Spleen (tissue), 11 donors: ENCODE measurements around the gene MUSTN1. TPM values are rescaled to one million over a fixed set of nuclear protein-coding genes. Genes with fewer than 3 reads are reported as not detected.

ENCODE experiments used
- DNase-seq: peaks from one replicate; pipeline ENCODE4 v3.0.0-alpha.2; 2020
- H3K27ac ChIP-seq, 8 donors: fragments of 200-600 bp; sonication (generic) in 7 of 8; 1 replicate in 4 of 8; 2 replicates in 4 of 8; pipeline versions ENCODE4 v1.5.0 to v1.8.0; 2016 to 2021; ENCODE audit warnings: inconsistent platforms in 4 of 8, mild to moderate bottlenecking in 4 of 8, moderate library complexity in 1 of 8
- H3K27me3 ChIP-seq, 7 donors: fragments of 200-600 bp; sonication (generic) in 6 of 7; replicated peaks in 1 of 7; 1 replicate in 4 of 7; 2 replicates in 3 of 7; pipeline versions ENCODE4 v1.5.0 to v1.8.0; 2016 to 2021; ENCODE audit warnings: inconsistent platforms in 3 of 7, mild to moderate bottlenecking in 1 of 7
- H3K36me3 ChIP-seq, 6 donors: fragments of 200-600 bp; sonication (generic) in 5 of 6; 1 replicate in 4 of 6; 2 replicates in 2 of 6; pipeline versions ENCODE4 v1.5.0 to v1.8.0; 2016 to 2021; ENCODE audit warnings: inconsistent platforms in 2 of 6
- H3K4me1 ChIP-seq, 6 donors: fragments of 200-600 bp; sonication (generic) in 5 of 6; 1 replicate in 3 of 6; 2 replicates in 3 of 6; pipeline versions ENCODE4 v1.5.0 to v1.8.0; 2016 to 2021; ENCODE audit warnings: inconsistent platforms in 3 of 6
- H3K4me3 ChIP-seq, 8 donors: fragments of 200-600 bp; sonication (generic) in 7 of 8; 1 replicate in 4 of 8; 2 replicates in 4 of 8; pipeline versions ENCODE4 v1.5.0 to v1.8.0; 2016 to 2021; ENCODE audit warnings: inconsistent platforms in 4 of 8, mild to moderate bottlenecking in 4 of 8, moderate library complexity in 2 of 8
- H3K9me3 ChIP-seq, 8 donors: fragments of 200-600 bp; sonication (generic) in 7 of 8; 1 replicate in 4 of 8; 2 replicates in 4 of 8; pipeline versions ENCODE4 v1.5.0 to v1.8.0; 2016 to 2021; ENCODE audit warnings: inconsistent platforms in 4 of 8
- POLR2A ChIP-seq, 3 donors: fragments of 450-650 bp; IDR thresholded peaks; one replicate each; pipeline ENCODE4 v1.5.1; 2017; ENCODE audit warnings: antibody characterized with exemption in 3 of 3, mild to moderate bottlenecking in 1 of 3
- POLR2AphosphoS5 ChIP-seq, 3 donors: sonication (generic); formaldehyde crosslinking; IDR thresholded peaks; one replicate each; pipeline ENCODE4 v1.5.1; 2017; ENCODE audit warnings: antibody characterized with exemption in 3 of 3
- WGBS, 5 donors: extraction: QIAGEN DNeasy Blood & Tissue Kit in 3 of 5; methylation state at CpG; one replicate each; pipeline versions ENCODE4 v1.1.5 to v1.1.7; 2013 to 2018; 5-methylcytosine and 5-hydroxymethylcytosine counted together
- intact Hi-C: fragments of 100-400 bp; cut with DNase I; formaldehyde crosslinking; loops from one replicate; pipeline ENCODE4 v1.15.0; 2023; ENCODE audit warnings: low total_unique reads
- polyA plus RNA-seq, 3 donors: library from polyadenylated mRNA; stranded (reverse); fragments of 200-250 nt; gene quantifications; one replicate each; pipeline ENCODE4 v1.2.1, GENCODE V29; 2013
- total RNA-seq, 7 donors: library from RNA; depleted of rRNA in 3 of 7; stranded (reverse); fragments of >200 nt in 3 of 7; fragmentation: NEBNext Ultra II Directional in 4 of 7; extraction: Animal tissue kit (Norgen Biotek cat#: 25700) in 4 of 7; gene quantifications; one replicate each; pipeline versions ENCODE4 v1.1.0 to v1.2.1, GENCODE V29; 2016 to 2021
- TF ChIP-seq, protein P1 (sequence below), 11 experiments: fragments of 200-600 bp in 7 of 11; fragments of 450-650 bp in 4 of 11; sonication (generic) in 4 of 11; IDR thresholded peaks in 8 of 11; conservative IDR thresholded peaks in 3 of 11; 1 replicate in 7 of 11; 2 replicates in 4 of 11; pipeline versions ENCODE4 v1.4.0 to v1.8.0; 2016 to 2021; ENCODE audit warnings: antibody characterized with exemption in 11 of 11, inconsistent platforms in 4 of 11, mild to moderate bottlenecking in 1 of 11
- donor health status: healthy with polysubstance abuse.
- donor health status: DM: no; HTN: no; CAD: no; lungs with moderate emphysema.
- donor health status: DM: no; HTN: no; CAD: no.
- donor health status: Bipolar disorder and iron deficiency.
- donor health status: healthy.
- donor health status: DM: no; HTN: no; CAD: no.
- donor health status: DM: yes; HTN: yes; CAD: no.

MUSTN1 gene
- total and polyA plus RNA-seq, 10 donors, result 2.5 to 17.8 (median 5.4) TPM; not detected in 2

DNA sequence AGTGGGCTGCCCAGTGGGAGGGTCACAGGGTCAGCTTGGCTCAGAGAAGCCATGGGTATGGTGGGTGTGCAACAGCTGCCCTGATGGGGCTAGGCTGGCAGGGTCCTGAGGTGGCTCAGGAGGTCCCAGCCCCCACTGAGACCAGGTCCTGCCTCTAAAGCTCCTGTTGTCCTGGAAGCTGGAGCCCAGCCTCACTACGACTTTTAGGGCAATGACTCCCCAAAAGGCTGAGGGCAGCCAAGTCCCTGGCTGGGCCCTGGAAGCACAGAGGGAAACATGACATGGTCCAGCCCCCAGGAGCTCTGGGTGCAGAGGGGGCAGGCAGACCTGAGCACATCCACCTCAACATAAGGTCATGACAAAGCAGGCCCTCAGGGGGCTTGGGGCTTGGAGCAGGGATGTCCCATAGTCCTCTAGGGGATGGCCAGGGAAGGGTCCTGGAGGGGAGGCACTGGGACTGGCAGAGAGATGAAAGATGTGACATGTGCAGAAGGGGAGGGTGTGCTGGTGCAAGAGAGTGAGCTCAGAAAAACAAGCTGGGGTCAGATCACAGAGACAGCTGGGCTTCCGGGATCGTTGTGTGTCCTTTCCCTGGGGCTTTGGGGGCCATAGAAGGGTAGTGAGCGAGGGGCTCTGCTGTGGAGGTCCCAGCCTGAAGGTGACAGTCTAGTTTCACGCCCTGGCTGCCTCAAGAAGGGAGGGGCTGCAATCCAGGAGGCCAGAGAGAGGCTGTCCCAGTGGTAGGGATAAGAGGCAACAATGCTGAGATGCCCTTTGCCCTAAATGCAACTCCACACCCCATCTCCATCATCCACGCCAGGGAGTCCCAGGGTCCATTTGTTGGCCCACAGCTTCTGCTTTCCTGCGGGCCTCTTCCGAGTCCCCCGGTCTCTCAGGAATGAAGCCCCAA lies 40.9 kb downstream of the MUSTN1 start:
- WGBS, 5 donors, result 69 to 79% (median 77%) methylated on average over 8 to 9 of the region's 9 CpGs
- DNase-seq, result no peak
- no peaks in the 10 kb centered on the region for H3K27me3 ChIP-seq
- H3K36me3 ChIP-seq, result no peaks in the 10 kb centered on the region
- H3K9me3 ChIP-seq, result no peaks in the 10 kb centered on the region
- intact Hi-C loops, result no loop called here
- TF ChIP-seq POLR2AphosphoS5 (IDR thresholded peaks at IDR 0.05), result no peak
- peaks cover 0 to 20% (median 0%) of the 10 kb centered on the region in 6 donors for H3K4me1 ChIP-seq
- no peak overlapping the region for H3K4me3 ChIP-seq
- H3K27ac ChIP-seq, result peak overlapping the region in 6 of 8 donors; percentile 20 to 72 (median 46)

DNA sequence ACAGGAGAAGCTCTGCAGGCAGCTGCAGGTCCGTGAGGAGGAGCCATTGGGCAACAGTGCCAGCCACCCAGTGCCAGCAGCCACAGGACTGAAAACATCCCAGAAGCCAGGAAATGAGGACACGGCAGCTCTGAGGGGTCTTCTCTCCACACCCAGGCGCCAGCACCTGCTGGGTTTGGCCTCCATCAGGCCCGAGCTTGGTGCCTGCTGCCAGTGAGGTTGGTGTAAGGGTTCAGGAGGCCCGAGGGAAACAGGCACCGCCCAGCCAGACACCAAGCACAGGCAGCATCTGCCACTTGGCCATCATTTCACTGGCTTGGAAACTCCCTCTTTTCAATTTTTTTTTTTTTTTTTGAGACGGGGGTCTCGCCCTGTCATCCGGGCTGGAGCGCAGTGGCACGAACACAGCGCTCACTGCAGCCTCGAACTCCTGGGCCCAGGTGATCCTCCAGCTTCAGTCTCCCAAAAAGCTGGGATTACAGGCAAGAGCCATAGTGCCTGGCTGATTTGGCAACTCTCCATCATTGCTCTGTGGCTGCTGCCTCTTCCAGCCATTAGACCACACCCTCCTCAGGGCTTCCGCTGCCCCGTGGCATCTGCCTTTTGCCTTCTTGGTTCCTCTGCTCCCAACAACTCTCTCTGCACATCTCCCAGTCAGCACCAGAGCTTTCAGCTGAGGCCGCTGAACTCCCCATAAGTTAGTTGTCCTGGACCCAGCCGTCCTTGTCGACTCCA lies 41.7 kb downstream of the MUSTN1 start:
- H3K4me1 ChIP-seq, result peaks cover 0 to 20% (median 0%) of the 10 kb centered on the region in 6 donors
- intact Hi-C loops, result no loop called here
- no peaks in the 10 kb centered on the region for H3K36me3 ChIP-seq
- peak overlapping the region in 3 of 8 donors; percentile 47 to 72 (median 52) for H3K27ac ChIP-seq
- WGBS, 5 donors, result 64 to 84% (median 77%) methylated on average over 17 to 18 of the region's 18 CpGs
- H3K27me3 ChIP-seq, result no peaks in the 10 kb centered on the region
- no peaks in the 10 kb centered on the region for H3K9me3 ChIP-seq
- TF ChIP-seq POLR2A (IDR thresholded peaks at IDR 0.05), result no peak
- TF ChIP-seq, protein P1, sequence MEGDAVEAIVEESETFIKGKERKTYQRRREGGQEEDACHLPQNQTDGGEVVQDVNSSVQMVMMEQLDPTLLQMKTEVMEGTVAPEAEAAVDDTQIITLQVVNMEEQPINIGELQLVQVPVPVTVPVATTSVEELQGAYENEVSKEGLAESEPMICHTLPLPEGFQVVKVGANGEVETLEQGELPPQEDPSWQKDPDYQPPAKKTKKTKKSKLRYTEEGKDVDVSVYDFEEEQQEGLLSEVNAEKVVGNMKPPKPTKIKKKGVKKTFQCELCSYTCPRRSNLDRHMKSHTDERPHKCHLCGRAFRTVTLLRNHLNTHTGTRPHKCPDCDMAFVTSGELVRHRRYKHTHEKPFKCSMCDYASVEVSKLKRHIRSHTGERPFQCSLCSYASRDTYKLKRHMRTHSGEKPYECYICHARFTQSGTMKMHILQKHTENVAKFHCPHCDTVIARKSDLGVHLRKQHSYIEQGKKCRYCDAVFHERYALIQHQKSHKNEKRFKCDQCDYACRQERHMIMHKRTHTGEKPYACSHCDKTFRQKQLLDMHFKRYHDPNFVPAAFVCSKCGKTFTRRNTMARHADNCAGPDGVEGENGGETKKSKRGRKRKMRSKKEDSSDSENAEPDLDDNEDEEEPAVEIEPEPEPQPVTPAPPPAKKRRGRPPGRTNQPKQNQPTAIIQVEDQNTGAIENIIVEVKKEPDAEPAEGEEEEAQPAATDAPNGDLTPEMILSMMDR (IDR thresholded peaks at IDR 0.05 in 8 of 11, conservative IDR thresholded peaks at IDR 0.05 in 3 of 11), result no peak
- no peak for TF ChIP-seq POLR2AphosphoS5 (IDR thresholded peaks at IDR 0.05)
- DNase-seq, result no peak
- no peak overlapping the region for H3K4me3 ChIP-seq

DNA sequence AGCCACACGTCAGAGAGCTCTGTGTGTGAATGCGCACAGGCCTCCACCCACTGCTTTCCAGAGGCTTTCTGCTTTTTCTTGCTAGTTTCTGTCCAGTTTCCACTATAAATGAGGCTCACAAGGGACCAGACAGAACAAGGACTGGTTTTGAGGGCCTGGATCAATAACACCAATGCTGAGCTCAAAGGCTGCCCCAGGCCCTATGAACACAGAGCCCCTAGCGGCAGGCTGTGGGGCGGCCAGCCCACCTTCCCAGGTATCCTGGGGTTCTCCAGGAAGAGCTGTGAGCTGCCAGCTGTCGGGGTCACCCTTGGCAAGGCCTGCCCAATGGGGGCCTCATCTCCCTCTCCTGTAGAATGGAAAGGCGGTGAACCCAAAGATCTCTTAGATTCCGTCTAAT lies 42.4 kb downstream of the MUSTN1 start:
- 89 to 93% (median 90%) methylated on average over 6 to 7 of the region's 7 CpGs for WGBS, 5 donors
- peak overlapping the region in 1 of 8 donors; percentile 72 for H3K27ac ChIP-seq
- TF ChIP-seq POLR2AphosphoS5 (IDR thresholded peaks at IDR 0.05) (no peak), POLR2A (IDR thresholded peaks at IDR 0.05) (no peak)
- TF ChIP-seq, protein P1 (IDR thresholded peaks at IDR 0.05 in 8 of 11, conservative IDR thresholded peaks at IDR 0.05 in 3 of 11), result no peak
- intact Hi-C loops, result no loop called here
- no peak for DNase-seq
- peaks cover 0 to 20% (median 0%) of the 10 kb centered on the region in 6 donors for H3K4me1 ChIP-seq
- no peaks in the 10 kb centered on the region for H3K36me3 ChIP-seq
- no peak overlapping the region for H3K4me3 ChIP-seq
- no peaks in the 10 kb centered on the region for H3K27me3 ChIP-seq
- H3K9me3 ChIP-seq, result no peaks in the 10 kb centered on the region

DNA sequence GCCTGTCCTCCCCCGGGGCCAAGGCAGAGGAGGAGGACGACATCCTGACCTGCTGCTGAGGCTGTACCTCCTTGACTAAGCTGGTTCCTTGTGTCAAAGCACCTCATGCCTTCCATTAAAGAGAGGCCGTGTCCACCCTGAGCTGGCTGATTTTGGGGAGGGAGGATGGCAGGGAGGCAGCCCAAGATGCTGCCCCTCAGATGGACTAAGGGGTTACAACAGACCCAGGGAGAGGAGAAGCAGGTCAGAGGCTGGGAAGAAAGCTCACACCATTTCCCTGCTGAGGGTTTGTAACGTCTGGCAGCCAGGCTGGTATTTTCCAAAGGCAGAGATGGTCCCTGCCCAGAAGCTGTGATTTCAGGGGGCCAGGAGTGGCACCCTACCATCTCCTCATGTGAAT lies 42.9 kb downstream of the MUSTN1 start:
- TF ChIP-seq, protein P1 (IDR thresholded peaks at IDR 0.05 in 8 of 11, conservative IDR thresholded peaks at IDR 0.05 in 3 of 11), result no peak
- TF ChIP-seq POLR2A (IDR thresholded peaks at IDR 0.05) (no peak), POLR2AphosphoS5 (IDR thresholded peaks at IDR 0.05) (no peak)
- 72 to 92% (median 88%) methylated on average over 4 of the region's 4 CpGs for WGBS, 5 donors
- Histone ChIP-seq H3K27ac (peak overlapping the region in 1 of 8 donors; percentile 72), H3K4me3 (no peak overlapping the region), H3K9me3 (no peaks in the 10 kb centered on the region), H3K27me3 (no peaks in the 10 kb centered on the region), H3K36me3 (no peaks in the 10 kb centered on the region), H3K4me1 (peaks cover 0 to 20% (median 0%) of the 10 kb centered on the region in 6 donors)
- DNase-seq, result no peak
- intact Hi-C loops, result no loop called here
